NT2/D1 (cell line): ENCODE measurements around the gene ADAM15.

Source experiments
- SUZ12 ChIP-seq: IDR thresholded peaks from 2 replicates; pipeline ENCODE4 v1.6.1; 2011; ENCODE audit not compliant: insufficient read length, insufficient read depth; ENCODE audit errors: extremely low read depth
- YY1 ChIP-seq: IDR thresholded peaks from 2 replicates; pipeline ENCODE4 v1.6.1; 2011; ENCODE audit not compliant: insufficient read length, insufficient read depth
- ZNF274 ChIP-seq: IDR thresholded peaks from 2 replicates; pipeline ENCODE4 v1.6.1; 2011; ENCODE audit warnings: mild to moderate bottlenecking, low read depth, low read length

GRCh38 chr1:155076371-155076770 lies 25.3 kb downstream of the ADAM15 start:
- no peak for TF ChIP-seq YY1
- TF ChIP-seq ZNF274: no peak
- TF ChIP-seq SUZ12: no peak
